Right cardiac atrium (tissue), 5 donors: Measurements from ENCODE around the gene PRKG1. TPM values are rescaled to one million over a fixed set of nuclear protein-coding genes. Genes with fewer than 3 reads are reported as not detected.

Source experiments
- ATAC-seq, 2 donors: fragments of 200-7000 bp; cut with Tn5 transposase; one replicate each; pipeline versions ENCODE4 v1.8.0 to v1.9.1; 2020; ENCODE audit warnings: moderate library complexity in 2 of 2, mild to moderate bottlenecking in 1 of 2
- DNase-seq, 3 donors: peaks; one replicate each; pipeline ENCODE4 v3.0.0-alpha.2; 2020
- H3K27ac ChIP-seq: one replicate; pipeline ENCODE4 v1.5.1; 2013; ENCODE audit warnings: mild to moderate bottlenecking, low read length, control low read depth, moderate library complexity
- H3K27me3 ChIP-seq: one replicate; pipeline ENCODE4 v1.6.1; 2013; ENCODE audit not compliant: control insufficient read depth, insufficient read depth
- H3K4me1 ChIP-seq: one replicate; pipeline ENCODE4 v1.6.1; 2013; ENCODE audit warnings: low read length; ENCODE audit not compliant: control insufficient read depth, insufficient read depth
- H3K4me3 ChIP-seq: one replicate; pipeline ENCODE4 v1.5.1; 2013; ENCODE audit warnings: low read length, control low read depth
- H3K9me3 ChIP-seq: one replicate; pipeline ENCODE4 v1.6.1; 2013; ENCODE audit warnings: low read length; ENCODE audit not compliant: control insufficient read depth
- WGBS: extraction: QIAGEN DNeasy Blood & Tissue Kit; methylation state at CpG from one replicate; pipeline ENCODE4 v1.1.7; 2013; 5-methylcytosine and 5-hydroxymethylcytosine counted together
- intact Hi-C, 4 donors: fragments of 100-400 bp; cut with DNase I; formaldehyde crosslinking; loops; one replicate each; pipeline versions ENCODE4 v1.11.0 to v1.14.0; 2022 to 2023
- polyA plus RNA-seq: library from polyadenylated mRNA; stranded (reverse); fragments of 200-250 nt; gene quantifications from one replicate; pipeline ENCODE4 v1.2.3, GENCODE V29; 2013
- total RNA-seq, 4 donors: library from RNA; stranded (reverse); fragmentation: NEBNext Ultra II Directional; extraction: Animal tissue kit (Norgen Biotek cat#: 25700); gene quantifications; one replicate each; pipeline ENCODE4 v1.2.1, GENCODE V29; 2021
- donor health status: healthy with polysubstance abuse.
- donor health status: DM: no; HTN: yes; CAD: no.
- donor health status: DM: no; HTN: no; CAD: no.
- donor health status: DM: no; HTN: yes; CAD: no; lungs with severe emphysema.
- donor health status: DM: yes; HTN: yes; CAD: no.

PRKG1 gene
- total and polyA plus RNA-seq, 5 donors: 16.6 to 49.9 (median 47.4) TPM

DNA sequence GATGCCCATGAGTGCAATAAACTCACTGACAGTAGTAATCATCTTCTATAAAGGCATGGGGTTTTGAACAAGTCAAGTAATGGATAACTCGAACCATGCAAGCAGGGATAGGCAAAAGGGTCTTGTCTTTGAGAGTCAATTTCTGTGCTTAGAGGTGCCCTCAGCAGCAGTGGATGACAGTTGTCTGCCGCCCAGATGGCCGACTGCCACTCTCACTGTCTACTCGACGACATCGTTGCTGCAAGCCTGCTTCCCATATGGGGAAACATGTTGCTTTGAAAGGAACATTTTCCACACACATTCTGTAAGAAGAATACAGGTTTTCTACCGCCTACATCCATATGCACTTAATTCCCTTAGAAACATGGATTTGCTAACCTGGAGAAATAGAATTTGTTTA, 1003.5 kb downstream of the PRKG1 start:
- Histone ChIP-seq H3K4me1 (no peaks in the 10 kb centered on the region), H3K27ac (no peak overlapping the region), H3K27me3 (no peaks in the 10 kb centered on the region), H3K4me3 (no peak overlapping the region), H3K9me3 (no peaks in the 10 kb centered on the region)
- ATAC-seq (no peak), DNase-seq (no peak)
- 87% methylated on average over 7 of the region's 7 CpGs for WGBS
- intact Hi-C loops: no loop called here

DNA sequence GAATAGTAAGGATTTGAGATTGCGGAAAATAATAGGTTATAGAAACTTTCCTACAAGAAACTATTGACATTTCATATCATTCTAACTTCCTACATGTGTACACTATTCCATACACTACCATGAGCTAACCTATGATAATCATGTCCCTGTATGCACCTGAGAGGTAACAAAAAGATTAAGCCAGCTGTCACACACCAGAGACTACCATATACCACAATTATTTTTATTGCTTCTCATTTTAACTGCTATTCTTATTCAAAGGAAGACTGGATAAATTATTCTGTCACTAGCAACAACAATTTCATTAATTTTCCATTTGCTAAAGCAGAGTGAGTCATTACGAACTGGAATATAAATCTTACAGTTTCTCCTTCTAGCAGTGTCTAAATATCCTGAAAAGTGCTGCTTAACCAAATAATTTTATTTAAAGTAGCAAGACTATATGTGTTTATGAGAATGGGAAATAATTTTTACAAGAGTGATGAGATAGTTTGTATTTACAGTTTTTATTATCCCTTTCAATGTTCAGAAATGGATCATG, 1004.2 kb downstream of the PRKG1 start:
- 92% methylated on average over 2 of the region's 2 CpGs for WGBS
- H3K9me3 ChIP-seq: no peaks in the 10 kb centered on the region
- intact Hi-C loops: no loop called here
- no peak overlapping the region for H3K27ac ChIP-seq
- ATAC-seq (no peak), DNase-seq (no peak)
- no peaks in the 10 kb centered on the region for H3K27me3 ChIP-seq
- no peaks in the 10 kb centered on the region for H3K4me1 ChIP-seq
- no peak overlapping the region for H3K4me3 ChIP-seq

DNA sequence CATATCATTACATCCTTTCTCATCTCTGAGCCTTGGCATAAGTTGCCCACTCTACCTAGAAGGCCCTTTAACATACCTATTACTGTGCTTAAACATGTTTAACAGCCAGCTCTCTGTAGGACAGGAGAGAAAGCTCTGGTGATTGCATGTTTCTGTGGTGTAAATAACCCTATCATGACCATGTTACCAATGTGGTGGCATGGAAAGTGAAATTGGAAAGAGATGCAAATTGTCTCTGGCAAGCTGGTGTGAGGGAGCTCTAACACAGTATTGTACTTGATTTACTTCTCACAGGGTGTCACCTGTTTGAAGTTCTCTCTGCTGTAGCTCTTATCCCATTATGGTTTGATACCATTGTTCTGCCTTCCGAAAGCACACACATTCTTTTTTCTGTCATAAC, 1008.0 kb downstream of the PRKG1 start:
- intact Hi-C loops: no loop called here
- H3K4me1 ChIP-seq: no peaks in the 10 kb centered on the region
- ATAC-seq (no peak), DNase-seq (no peak)
- H3K27ac ChIP-seq: no peak overlapping the region
- no peak overlapping the region for H3K4me3 ChIP-seq
- 91% methylated on average over 1 of the region's 1 CpG for WGBS
- no peaks in the 10 kb centered on the region for H3K27me3 ChIP-seq
- no peaks in the 10 kb centered on the region for H3K9me3 ChIP-seq

DNA sequence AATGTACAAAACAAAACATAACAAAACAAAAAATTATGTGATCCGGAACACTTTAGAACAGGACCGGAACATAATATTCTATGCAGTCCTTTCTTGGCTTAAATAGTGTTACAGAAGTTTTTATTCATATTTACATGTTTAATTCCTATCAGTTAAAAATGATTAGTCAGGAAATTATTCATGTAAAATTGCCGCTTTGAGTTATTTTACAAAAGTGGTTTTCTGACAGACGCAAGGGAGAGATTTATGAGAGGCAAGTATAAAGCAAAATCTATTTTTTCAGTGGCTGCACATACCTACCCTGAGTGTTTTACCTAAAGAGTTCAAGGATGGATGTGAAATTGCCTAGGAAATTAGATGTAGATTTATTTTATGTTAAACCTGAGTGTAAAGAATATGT, 1009.1 kb downstream of the PRKG1 start:
- no peaks in the 10 kb centered on the region for H3K4me1 ChIP-seq
- H3K27me3 ChIP-seq: no peaks in the 10 kb centered on the region
- H3K9me3 ChIP-seq: no peaks in the 10 kb centered on the region
- H3K27ac ChIP-seq: no peak overlapping the region
- no peak for ATAC-seq
- intact Hi-C loops: no loop called here
- no peak overlapping the region for H3K4me3 ChIP-seq
- DNase-seq: no peak
- 95% methylated on average over 4 of the region's 4 CpGs for WGBS

DNA sequence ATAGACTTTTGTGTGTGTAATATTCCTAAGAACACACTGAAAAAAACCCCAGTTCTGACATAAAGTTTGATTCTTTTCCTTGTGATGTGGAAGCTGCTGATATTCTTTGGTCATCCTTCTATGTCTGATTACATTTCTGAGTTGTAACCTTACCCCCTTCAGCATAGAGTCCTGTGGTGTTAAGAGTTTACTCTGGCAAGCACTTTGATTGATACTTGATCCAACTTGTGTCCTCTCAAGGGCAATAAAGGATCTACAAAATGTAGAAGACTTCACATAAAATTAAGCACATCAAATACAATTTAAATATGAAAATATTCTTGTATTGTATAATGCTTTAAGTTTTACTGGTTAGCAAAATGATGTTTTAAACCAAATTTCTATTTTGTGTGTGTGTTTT, 1018.1 kb downstream of the PRKG1 start:
- Histone ChIP-seq H3K4me1 (no peaks in the 10 kb centered on the region), H3K9me3 (no peaks in the 10 kb centered on the region), H3K27me3 (no peaks in the 10 kb centered on the region), H3K27ac (no peak overlapping the region), H3K4me3 (no peak overlapping the region)
- ATAC-seq: no peak
- no peak for DNase-seq
- intact Hi-C loops: no loop called here

DNA sequence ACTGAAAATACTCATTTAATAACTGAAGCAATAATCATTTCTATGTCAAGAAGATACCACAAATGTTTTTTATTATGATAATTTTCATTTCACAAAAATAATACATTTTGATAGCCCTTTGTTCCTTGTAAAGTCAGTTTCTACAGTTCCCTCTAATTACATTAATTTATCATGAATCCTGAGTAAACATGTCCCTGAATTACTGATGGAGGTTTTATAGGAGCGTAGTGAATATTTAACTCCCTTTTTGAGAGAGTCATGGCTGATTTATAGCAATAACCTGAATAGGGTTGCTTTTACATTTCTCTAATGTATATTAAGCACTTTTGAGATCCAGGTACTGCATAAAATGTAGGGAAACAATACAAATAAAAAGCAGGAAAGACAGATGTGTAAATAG, 1023.8 kb downstream of the PRKG1 start:
- DNase-seq (no peak), ATAC-seq (no peak)
- Histone ChIP-seq H3K27ac (no peak overlapping the region), H3K4me1 (no peaks in the 10 kb centered on the region), H3K27me3 (no peaks in the 10 kb centered on the region), H3K9me3 (no peaks in the 10 kb centered on the region), H3K4me3 (no peak overlapping the region)
- intact Hi-C loops: no loop called here
- WGBS: 96% methylated on average over 1 of the region's 1 CpG

DNA sequence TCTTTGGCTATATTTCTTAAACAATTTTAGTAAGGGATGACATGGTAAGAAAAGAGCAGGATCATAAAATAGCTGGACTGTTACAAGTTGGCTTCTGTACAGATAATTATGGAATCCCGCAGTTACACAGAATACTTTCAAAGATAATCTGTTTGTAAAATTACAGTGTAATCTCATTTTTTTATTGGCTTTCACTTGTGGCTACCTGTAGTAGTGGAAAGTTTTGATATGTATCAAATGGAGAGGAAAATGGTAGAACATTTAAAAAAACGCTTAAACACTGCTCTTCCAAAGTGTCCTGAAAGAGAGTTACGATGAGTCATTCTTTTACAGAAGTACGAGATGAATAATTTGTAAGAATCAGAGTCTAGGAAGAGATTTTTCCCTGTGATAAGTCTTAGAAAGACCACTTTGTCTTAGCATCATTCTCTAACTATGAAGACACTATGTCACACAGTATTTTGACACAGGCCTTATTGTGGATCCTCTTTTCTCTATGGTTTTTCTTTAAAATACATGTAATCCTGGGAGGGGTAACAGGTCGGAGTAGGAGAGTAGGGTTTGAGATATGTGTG, 1024.8 kb downstream of the PRKG1 start:
- Histone ChIP-seq H3K4me3 (no peak overlapping the region), H3K27me3 (no peaks in the 10 kb centered on the region), H3K27ac (no peak overlapping the region), H3K9me3 (no peaks in the 10 kb centered on the region), H3K4me1 (no peaks in the 10 kb centered on the region)
- 79% methylated on average over 5 of the region's 5 CpGs for WGBS
- intact Hi-C loops: no loop called here
- ATAC-seq (no peak), DNase-seq (no peak)

DNA sequence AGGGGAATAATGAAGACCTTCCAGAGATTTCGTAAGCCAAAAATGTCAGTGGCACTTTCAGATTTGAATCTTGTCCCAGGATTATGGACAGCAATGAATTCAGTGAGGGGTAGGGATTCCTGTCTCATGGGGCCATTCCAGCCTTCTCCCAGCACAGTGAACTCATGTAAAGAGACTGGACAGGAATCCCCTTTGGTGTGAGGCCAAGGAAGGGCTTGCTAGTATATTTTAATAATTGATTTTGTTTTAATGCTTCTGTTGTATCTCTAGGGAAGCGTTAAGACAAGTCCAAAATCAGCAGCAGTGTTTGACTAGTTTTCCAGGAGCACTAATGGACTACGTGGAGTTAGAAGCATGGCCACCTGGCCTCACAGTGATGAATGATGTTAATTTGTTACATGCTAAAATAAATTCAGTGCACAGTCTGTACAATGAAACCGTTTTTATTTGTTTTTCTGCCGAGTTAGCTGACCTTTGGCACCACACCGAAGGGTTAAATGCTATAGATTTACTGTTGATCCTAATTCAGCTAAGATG, 1025.8 kb downstream of the PRKG1 start:
- H3K9me3 ChIP-seq: no peaks in the 10 kb centered on the region
- H3K27me3 ChIP-seq: no peaks in the 10 kb centered on the region
- WGBS: 74% methylated on average over 6 of the region's 6 CpGs
- H3K4me3 ChIP-seq: no peak overlapping the region
- H3K27ac ChIP-seq: no peak overlapping the region
- ATAC-seq (no peak), DNase-seq (no peak)
- intact Hi-C loops: no loop called here
- no peaks in the 10 kb centered on the region for H3K4me1 ChIP-seq

DNA sequence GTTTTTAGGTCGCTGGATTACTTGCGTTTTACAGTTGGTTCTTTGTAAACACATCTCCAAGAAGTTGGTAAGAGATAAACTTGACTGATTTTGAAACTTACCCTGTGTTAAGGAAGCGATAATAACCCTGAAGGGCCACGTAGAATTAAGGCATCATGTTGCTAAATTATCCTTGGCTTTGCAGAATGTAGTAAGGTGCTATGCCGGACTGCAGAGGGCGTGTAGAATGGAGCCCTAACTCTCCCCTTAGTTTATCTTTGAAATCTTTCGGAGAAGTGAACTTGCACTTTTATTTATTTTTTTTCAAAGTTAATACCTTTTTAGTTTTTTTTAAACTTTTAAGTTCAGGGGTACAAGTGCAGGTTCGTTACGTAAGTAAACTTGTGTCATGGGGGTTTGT, 1031.0 kb downstream of the PRKG1 start:
- H3K4me3 ChIP-seq: no peak overlapping the region
- ATAC-seq: no peak
- peaks cover 2% of the 10 kb centered on the region for H3K4me1 ChIP-seq
- intact Hi-C loops: no loop called here
- 87% methylated on average over 9 of the region's 9 CpGs for WGBS
- DNase-seq: no peak
- H3K9me3 ChIP-seq: no peaks in the 10 kb centered on the region
- H3K27me3 ChIP-seq: no peaks in the 10 kb centered on the region
- H3K27ac ChIP-seq: no peak overlapping the region

DNA sequence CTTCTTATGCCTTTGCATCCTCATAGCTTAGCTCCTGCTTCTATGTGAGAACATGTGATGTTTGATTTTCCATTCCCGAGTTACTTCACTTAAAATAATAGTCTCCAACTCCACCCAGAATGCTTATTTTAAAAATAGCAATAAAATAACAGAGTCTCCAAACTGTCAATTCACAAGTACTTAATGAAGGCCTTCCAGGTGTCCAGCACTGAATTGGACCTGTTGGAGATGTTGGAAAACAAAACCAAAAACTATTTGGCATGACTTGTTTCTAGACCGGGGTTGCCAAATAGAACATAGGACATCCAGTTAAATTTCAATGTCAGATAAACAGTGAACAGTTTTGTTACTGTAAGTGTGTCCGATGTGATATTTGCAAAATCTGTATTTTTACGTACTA, 1031.7 kb downstream of the PRKG1 start:
- H3K9me3 ChIP-seq: no peaks in the 10 kb centered on the region
- no peaks in the 10 kb centered on the region for H3K27me3 ChIP-seq
- H3K4me1 ChIP-seq: peaks cover 2% of the 10 kb centered on the region
- no peak overlapping the region for H3K4me3 ChIP-seq
- DNase-seq: no peak
- 75% methylated on average over 4 of the region's 4 CpGs for WGBS
- H3K27ac ChIP-seq: no peak overlapping the region
- no peak for ATAC-seq
- intact Hi-C loops: no loop called here

DNA sequence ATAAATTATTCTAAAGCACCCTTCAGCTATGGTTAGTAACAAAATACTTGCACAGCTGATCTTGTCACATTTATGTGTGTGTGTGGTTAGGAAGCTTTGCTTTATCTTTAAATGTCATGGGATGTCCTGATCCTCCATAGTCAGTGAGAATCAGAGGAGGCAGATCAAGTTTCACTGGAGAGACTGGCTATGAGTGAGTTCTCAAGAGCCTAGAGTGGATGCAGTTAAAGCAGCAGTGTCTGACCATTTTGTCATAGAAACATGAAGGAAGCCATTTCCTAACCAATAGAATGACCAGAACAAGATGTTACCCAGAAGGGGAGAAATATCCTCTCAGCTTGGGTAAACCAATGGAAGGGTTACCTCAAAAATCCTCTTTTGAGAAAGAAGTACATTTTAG, 1032.6 kb downstream of the PRKG1 start:
- ATAC-seq: peak in 1 of 2 donors; percentile 29
- no peak for DNase-seq
- H3K4me1 ChIP-seq: peaks cover 2% of the 10 kb centered on the region
- H3K27me3 ChIP-seq: no peaks in the 10 kb centered on the region
- H3K4me3 ChIP-seq: no peak overlapping the region
- H3K9me3 ChIP-seq: no peaks in the 10 kb centered on the region
- no peak overlapping the region for H3K27ac ChIP-seq
- intact Hi-C loops: no loop called here

DNA sequence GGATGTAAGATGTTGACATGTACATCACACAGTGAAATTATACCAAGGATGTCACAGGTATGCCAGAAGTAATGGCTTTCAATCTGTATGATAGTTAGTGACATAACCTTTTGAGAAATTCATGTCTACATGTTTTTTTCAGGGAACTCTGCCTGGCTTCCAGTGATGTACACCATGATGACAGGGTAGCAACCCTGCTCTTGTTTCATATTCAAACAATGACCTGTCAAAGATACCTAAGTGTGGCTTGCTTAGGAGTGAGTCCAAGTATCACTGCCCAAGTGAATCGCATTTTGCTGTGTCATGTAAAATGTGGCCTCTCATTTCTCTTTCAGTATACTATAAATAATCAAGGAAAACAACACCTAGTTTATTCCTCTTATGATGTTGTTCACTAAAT, 1033.9 kb downstream of the PRKG1 start:
- no peak overlapping the region for H3K27ac ChIP-seq

More for the DNA sequence above, 1033.9 kb downstream of the PRKG1 start:
- Histone ChIP-seq H3K27me3 (no peaks in the 10 kb centered on the region), H3K4me3 (no peak overlapping the region), H3K9me3 (no peaks in the 10 kb centered on the region), H3K4me1 (peaks cover 2% of the 10 kb centered on the region)
- intact Hi-C loops: no loop called here
- no peak for DNase-seq
- 75% methylated on average over 1 of the region's 1 CpG for WGBS
- ATAC-seq: peak in 1 of 2 donors; percentile 41
